ENCODE data around the gene TUBGCP3.

DNA sequence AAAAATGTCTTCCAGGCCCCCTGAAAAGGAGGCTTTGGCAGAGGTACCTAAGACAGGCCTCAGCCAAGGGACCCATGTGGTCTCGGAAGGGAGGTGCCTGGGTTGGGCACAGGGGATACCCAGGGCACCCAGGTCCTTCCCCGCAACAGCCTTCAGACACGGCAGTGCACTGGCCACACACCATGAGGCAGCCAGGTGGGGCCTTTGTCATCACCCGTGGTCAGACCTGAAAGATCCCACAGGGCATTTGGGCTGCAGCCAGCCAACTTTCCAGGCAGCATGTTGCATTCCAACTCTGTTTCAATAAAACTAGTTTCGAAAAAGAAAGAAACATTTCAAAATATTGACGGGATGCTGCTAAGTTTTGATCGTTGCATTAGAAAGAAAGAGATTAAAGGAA is 4.7 kb upstream of the TUBGCP3 start:
- no peak for TF ChIP-seq YY1 (IDR thresholded peaks at IDR 0.05; ENCODE audit: insufficient read depth, insufficient read length)
- no peak for TF ChIP-seq ZNF274 (IDR thresholded peaks at IDR 0.05; ENCODE audit: low read depth, low read length)
